Measurements from ENCODE around the gene MACROD2. TPM values are rescaled to one million over a fixed set of nuclear protein-coding genes. Genes with fewer than 3 reads are reported as not detected.

Gene MACROD2
- total RNA-seq, 1 donor from 2014 or later, result 3.5 TPM

GRCh38 chr20:16018881-16019280, 2023.6 kb downstream of the MACROD2 start:
- H3K36me3 ChIP-seq, result no peaks in the 10 kb centered on the region
- no peak overlapping the region for H3K27ac ChIP-seq
- no peak overlapping the region for H3K4me3 ChIP-seq
- DNase-seq (ENCODE audit: low spot score in 2 of 2), result no peak
- H3K4me1 ChIP-seq, result no peaks in the 10 kb centered on the region
- no peaks in the 10 kb centered on the region for H3K9me3 ChIP-seq
- intact Hi-C loops (cut with DNase I), result no loop called here
- no peaks in the 10 kb centered on the region for H3K27me3 ChIP-seq
- no peak for TF ChIP-seq CTCF (IDR thresholded peaks at IDR 0.05)

GRCh38 chr20:16020971-16021370, 2025.7 kb downstream of the MACROD2 start:
- no peak overlapping the region for H3K27ac ChIP-seq
- TF ChIP-seq CTCF (IDR thresholded peaks at IDR 0.05), result no peak
- no peaks in the 10 kb centered on the region for H3K4me1 ChIP-seq
- intact Hi-C loops (cut with DNase I), result no loop called here
- no peak overlapping the region for H3K4me3 ChIP-seq
- no peaks in the 10 kb centered on the region for H3K9me3 ChIP-seq
- H3K36me3 ChIP-seq, result no peaks in the 10 kb centered on the region
- H3K27me3 ChIP-seq, result no peaks in the 10 kb centered on the region
- no peak for DNase-seq (ENCODE audit: low spot score in 2 of 2)

- no peak for DNase-seq (ENCODE audit: low spot score in 2 of 2)
- intact Hi-C loops (cut with DNase I), result no loop called here
- no peak for TF ChIP-seq CTCF (IDR thresholded peaks at IDR 0.05)
Measured at GRCh38 chr20:16025084-16025483, 2029.8 kb downstream of the MACROD2 start.

GRCh38 chr20:16027686-16028085, 2032.4 kb downstream of the MACROD2 start:
- no peaks in the 10 kb centered on the region for H3K36me3 ChIP-seq
- no peaks in the 10 kb centered on the region for H3K4me1 ChIP-seq

More at GRCh38 chr20:16025084-16025483, 2029.8 kb downstream of the MACROD2 start:
- H3K4me3 ChIP-seq, result no peak overlapping the region
- H3K27me3 ChIP-seq, result no peaks in the 10 kb centered on the region
- H3K4me1 ChIP-seq, result no peaks in the 10 kb centered on the region
- no peak overlapping the region for H3K27ac ChIP-seq
- no peaks in the 10 kb centered on the region for H3K36me3 ChIP-seq
- no peaks in the 10 kb centered on the region for H3K9me3 ChIP-seq

GRCh38 chr20:16028923-16029322, 2033.6 kb downstream of the MACROD2 start:
- intact Hi-C loops (cut with DNase I), result no loop called here
- no peaks in the 10 kb centered on the region for H3K27me3 ChIP-seq

More at GRCh38 chr20:16027686-16028085, 2032.4 kb downstream of the MACROD2 start:
- DNase-seq (ENCODE audit: low spot score in 2 of 2), result no peak
- Histone ChIP-seq H3K27ac (no peak overlapping the region), H3K4me3 (no peak overlapping the region), H3K9me3 (no peaks in the 10 kb centered on the region), H3K27me3 (no peaks in the 10 kb centered on the region)
- intact Hi-C loops (cut with DNase I), result no loop called here
- no peak for TF ChIP-seq CTCF (IDR thresholded peaks at IDR 0.05)

More at GRCh38 chr20:16028923-16029322, 2033.6 kb downstream of the MACROD2 start:
- Histone ChIP-seq H3K27ac (no peak overlapping the region), H3K9me3 (no peaks in the 10 kb centered on the region), H3K36me3 (no peaks in the 10 kb centered on the region), H3K4me1 (no peaks in the 10 kb centered on the region), H3K4me3 (no peak overlapping the region)
- no peak for DNase-seq (ENCODE audit: low spot score in 2 of 2)
- TF ChIP-seq CTCF (IDR thresholded peaks at IDR 0.05), result no peak
